Measurements from ENCODE around the gene KLK14. TPM values are rescaled to one million over a fixed set of nuclear protein-coding genes. Genes with fewer than 3 reads are reported as not detected.

Gene KLK14
- total RNA-seq, 2 experiments from 2014 or later = 0.22 TPM; not detected in 1

GRCh38 chr19:51031220-51031879 is 51.3 kb downstream of the KLK14 start:
- Histone ChIP-seq H3K9me3 (ENCODE audit: control insufficient read depth in 1 of 2, insufficient read depth in 1 of 2, low read length in 2 of 2) (peaks cover 0 to 4% of the 10 kb centered on the region in 2 experiments), H3K4me3 (ENCODE audit: low read length) (no peak overlapping the region), H3K27me3 (ENCODE audit: control insufficient read depth in 1 of 2, insufficient read depth in 2 of 2, low read length in 2 of 2) (peaks cover 2 to 16% of the 10 kb centered on the region in 2 experiments), H3K4me1 (ENCODE audit: insufficient read depth, low read length) (no peaks in the 10 kb centered on the region), H3K36me3 (ENCODE audit: insufficient read depth, low read length) (no peaks in the 10 kb centered on the region), H3K27ac (ENCODE audit: low read depth in 1 of 2, low read length in 2 of 2) (no peak overlapping the region)
- no peak for TF ChIP-seq CTCF (IDR thresholded peaks at IDR 0.05)
- Mint-ChIP-seq H3K4me3 (no peak overlapping the region), H3K4me1 (ENCODE audit: low read depth) (no peaks in the 10 kb centered on the region), H3K27me3 (peaks cover 54% of the 10 kb centered on the region), H3K27ac (no peak overlapping the region), H3K9me3 (no peaks in the 10 kb centered on the region), H3K36me3 (ENCODE audit: low read depth) (no peaks in the 10 kb centered on the region)
- intact Hi-C loops (cut with DNase I, micrococcal nuclease) = no loop called here
- CTCF ChIA-PET = no interaction called here
- ATAC-seq (ENCODE audit: poor library complexity) = no peak
- POLR2A ChIA-PET = no interaction called here
- DNase-seq = no peak

GRCh38 chr19:51030631-51031030 is 52.1 kb downstream of the KLK14 start:
- H3K27me3 ChIP-seq (ENCODE audit: control insufficient read depth in 1 of 2, insufficient read depth in 2 of 2, low read length in 2 of 2) = peaks cover 4 to 16% of the 10 kb centered on the region in 2 experiments

GRCh38 chr19:51029718-51030117 is 53.0 kb downstream of the KLK14 start:
- ATAC-seq (ENCODE audit: poor library complexity) (no peak), DNase-seq (no peak)
- intact Hi-C loops (cut with DNase I, micrococcal nuclease) = no loop called here
- H3K27ac Mint-ChIP-seq = no peak overlapping the region
- Histone ChIP-seq H3K27me3 (ENCODE audit: control insufficient read depth in 1 of 2, insufficient read depth in 2 of 2, low read length in 2 of 2) (peaks cover 4 to 22% of the 10 kb centered on the region in 2 experiments), H3K9me3 (ENCODE audit: control insufficient read depth in 1 of 2, insufficient read depth in 1 of 2, low read length in 2 of 2) (peaks cover 0 to 4% of the 10 kb centered on the region in 2 experiments), H3K4me3 (ENCODE audit: low read length) (no peak overlapping the region), H3K4me1 (ENCODE audit: insufficient read depth, low read length) (no peaks in the 10 kb centered on the region), H3K27ac (ENCODE audit: low read depth in 1 of 2, low read length in 2 of 2) (no peak overlapping the region), H3K36me3 (ENCODE audit: insufficient read depth, low read length) (no peaks in the 10 kb centered on the region)
- no peak for TF ChIP-seq CTCF (IDR thresholded peaks at IDR 0.05)
- ChIA-PET POLR2A (no interaction called here), CTCF (no interaction called here)
- H3K36me3 Mint-ChIP-seq (ENCODE audit: low read depth) = no peaks in the 10 kb centered on the region
- H3K4me3 Mint-ChIP-seq = no peak overlapping the region
- H3K27me3 Mint-ChIP-seq = peaks cover 64% of the 10 kb centered on the region
- H3K4me1 Mint-ChIP-seq (ENCODE audit: low read depth) = no peaks in the 10 kb centered on the region
- H3K9me3 Mint-ChIP-seq = no peaks in the 10 kb centered on the region

More at GRCh38 chr19:51030631-51031030, 52.1 kb downstream of the KLK14 start:
- Mint-ChIP-seq H3K9me3 (no peaks in the 10 kb centered on the region), H3K4me3 (no peak overlapping the region), H3K4me1 (ENCODE audit: low read depth) (no peaks in the 10 kb centered on the region), H3K36me3 (ENCODE audit: low read depth) (no peaks in the 10 kb centered on the region), H3K27me3 (peaks cover 57% of the 10 kb centered on the region), H3K27ac (no peak overlapping the region)
- Histone ChIP-seq H3K4me1 (ENCODE audit: insufficient read depth, low read length) (no peaks in the 10 kb centered on the region), H3K4me3 (ENCODE audit: low read length) (no peak overlapping the region), H3K36me3 (ENCODE audit: insufficient read depth, low read length) (no peaks in the 10 kb centered on the region), H3K27ac (ENCODE audit: low read depth in 1 of 2, low read length in 2 of 2) (no peak overlapping the region), H3K9me3 (ENCODE audit: control insufficient read depth in 1 of 2, insufficient read depth in 1 of 2, low read length in 2 of 2) (peaks cover 0 to 4% of the 10 kb centered on the region in 2 experiments)
- CTCF ChIA-PET = no interaction called here
- DNase-seq = no peak
- POLR2A ChIA-PET = no interaction called here
- no peak for ATAC-seq (ENCODE audit: poor library complexity)
- no peak for TF ChIP-seq CTCF (IDR thresholded peaks at IDR 0.05)
- intact Hi-C loops (cut with DNase I, micrococcal nuclease) = no loop called here

Other genes starting within 250 kb of the KLK14 start
- gene KLK15, start 249.3 kb downstream of the KLK14 start, total RNA-seq = not detected
- gene KLK3, start 228.0 kb downstream of the KLK14 start, total RNA-seq = not detected
- gene KLK2, start 209.4 kb downstream of the KLK14 start, total RNA-seq = not detected
- gene KLK4, start 171.5 kb downstream of the KLK14 start, total RNA-seq = not detected
- not detected for gene KLK5, start 129.8 kb downstream of the KLK14 start, total RNA-seq
- gene KLK6, start 113.3 kb downstream of the KLK14 start, total RNA-seq = not detected
- gene KLK7, start 99.0 kb downstream of the KLK14 start, total RNA-seq = not detected
- not detected for gene KLK8, start 81.3 kb downstream of the KLK14 start, total RNA-seq
- not detected for gene KLK10, start 63.2 kb downstream of the KLK14 start, total RNA-seq
- gene KLK11, start 56.3 kb downstream of the KLK14 start, total RNA-seq = not detected
- gene KLK12, start 47.9 kb downstream of the KLK14 start, total RNA-seq = not detected
- gene KLK13, start 17.8 kb downstream of the KLK14 start, total RNA-seq = not detected
- gene CTU1, start 25.5 kb upstream of the KLK14 start, total RNA-seq = 1 to 10 TPM; 1.4 to 1.6 TPM
- gene SIGLEC9, start 42.0 kb upstream of the KLK14 start, total RNA-seq = under 1 TPM; 0.36 to 0.59 TPM
- under 1 TPM in 1 of 2 experiments, not detected in 1; 0.20 TPM for gene SIGLEC7, start 59.4 kb upstream of the KLK14 start, total RNA-seq
- gene CD33, start 142.2 kb upstream of the KLK14 start, total RNA-seq = 1 to 10 TPM in 1 of 2 experiments, under 1 TPM in 1; 0.60 to 1.7 TPM
- gene SIGLECL1, start 168.2 kb upstream of the KLK14 start, total RNA-seq = not detected
- not detected for gene IGLON5, start 228.8 kb upstream of the KLK14 start, total RNA-seq

All from CD4-positive, alpha-beta T cell (primary cell).